HG03432 (cell line): ENCODE measurements around the gene OGFR.
"Not testable (repeated sequence)": the region's sequence is repeated elsewhere in the genome, so short reads cannot be mapped to it uniquely, and the experiment has no call there.

ENCODE experiments used
- ATAC-seq: cut with Tn5 transposase; IDR thresholded peaks from one replicate; pipeline ENCODE4 v1.9.1; 2021; ENCODE audit warnings: mild to moderate bottlenecking, moderate library complexity; ENCODE audit not compliant: unreplicated experiment

Gene OGFR

DNA sequence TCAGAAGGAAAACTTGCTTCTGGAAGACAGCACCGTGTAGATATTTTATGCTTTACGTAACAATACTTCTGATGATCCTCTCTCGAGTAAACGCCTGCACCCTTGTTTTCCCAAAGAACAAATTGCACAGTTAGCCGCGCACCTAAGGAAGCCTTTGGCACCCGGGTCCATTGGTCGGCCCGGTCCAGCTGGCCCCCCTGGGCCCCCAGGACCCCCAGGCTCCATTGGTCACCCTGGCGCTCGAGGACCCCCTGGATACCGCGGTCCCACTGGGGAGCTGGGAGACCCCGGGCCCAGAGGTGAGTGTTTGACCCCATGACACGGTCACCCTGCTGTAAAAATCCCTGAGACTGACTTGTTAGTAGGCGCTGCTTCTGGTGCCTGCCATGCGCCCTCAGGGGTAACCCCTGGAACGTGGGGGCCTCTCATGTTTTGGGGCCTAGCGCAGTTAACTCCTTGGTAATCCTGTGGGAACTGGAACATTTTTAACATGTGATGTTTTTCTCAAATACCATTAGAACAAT is 32.4 kb downstream of the OGFR start:
- no peak for ATAC-seq

DNA sequence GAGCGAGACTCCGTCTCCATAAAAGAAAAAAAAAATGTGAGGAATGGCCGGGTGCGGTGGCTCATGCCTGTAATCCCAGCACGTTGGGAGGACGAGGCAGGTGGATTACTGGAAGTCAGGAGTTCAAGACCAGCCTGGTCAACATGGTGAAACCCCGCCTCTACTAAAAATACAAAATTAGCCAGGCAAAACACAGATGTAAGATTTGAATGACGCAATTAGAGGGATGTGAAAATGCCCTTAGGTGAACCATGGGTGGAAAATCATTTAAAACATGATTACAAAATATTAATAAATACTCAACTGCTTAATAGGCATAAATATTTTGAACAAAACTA is 33.1 kb downstream of the OGFR start:
- no peak for ATAC-seq

DNA sequence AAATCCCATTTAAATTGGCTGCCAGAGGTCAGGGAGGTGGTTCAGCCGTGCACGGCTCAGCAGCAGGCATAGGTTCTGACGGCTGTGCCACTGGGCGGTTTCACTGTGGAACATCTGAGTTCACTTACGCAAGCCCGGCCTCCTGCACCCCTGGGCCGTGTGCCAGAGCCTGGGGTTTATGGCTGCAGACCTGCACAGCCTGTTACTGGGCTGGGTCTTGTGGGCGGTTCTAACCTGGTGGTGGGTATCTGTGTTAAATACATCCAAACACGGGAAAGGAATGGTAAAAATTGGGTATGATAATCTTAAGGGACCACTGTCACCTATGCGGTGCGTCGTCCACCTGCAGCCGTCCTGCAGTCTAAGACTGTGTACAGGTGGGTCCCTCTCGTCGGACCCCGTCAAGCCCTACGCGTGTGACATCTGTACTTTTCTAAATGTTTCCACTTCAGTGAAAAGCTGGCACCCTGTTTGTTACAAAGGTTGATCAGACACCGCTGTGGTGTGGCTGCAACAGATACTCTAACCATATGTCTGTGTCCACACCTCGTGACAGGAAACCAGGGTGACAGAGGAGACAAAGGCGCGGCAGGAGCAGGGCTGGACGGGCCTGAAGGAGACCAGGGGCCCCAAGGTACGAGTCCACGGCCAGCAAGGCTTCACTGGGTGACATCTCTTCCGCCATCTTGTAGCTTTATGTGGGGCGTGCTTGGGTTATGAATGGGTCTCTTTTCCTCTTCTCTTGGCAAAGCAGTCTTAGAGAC is 33.7 kb downstream of the OGFR start:
- ATAC-seq = peak; percentile 74

DNA sequence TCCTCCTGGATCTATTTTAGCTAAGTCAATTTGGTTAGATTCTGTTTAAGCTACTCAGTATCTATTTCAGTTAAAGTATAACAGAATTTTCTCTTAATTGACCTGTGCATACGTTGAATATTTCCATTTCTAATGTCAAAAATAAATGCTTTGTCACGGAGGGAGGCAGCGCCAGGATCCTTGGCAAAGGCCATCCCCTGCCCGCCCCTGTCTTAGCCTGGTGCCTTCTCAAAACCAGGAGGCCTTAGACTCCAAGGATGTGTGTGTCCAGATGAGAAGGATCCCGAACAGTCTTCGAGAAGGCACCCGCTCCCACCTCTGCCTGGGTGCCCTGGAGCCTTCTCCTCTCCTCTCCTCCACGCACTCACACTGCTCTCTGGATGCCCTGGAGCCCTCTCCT is 34.6 kb downstream of the OGFR start:
- ATAC-seq = no peak

DNA sequence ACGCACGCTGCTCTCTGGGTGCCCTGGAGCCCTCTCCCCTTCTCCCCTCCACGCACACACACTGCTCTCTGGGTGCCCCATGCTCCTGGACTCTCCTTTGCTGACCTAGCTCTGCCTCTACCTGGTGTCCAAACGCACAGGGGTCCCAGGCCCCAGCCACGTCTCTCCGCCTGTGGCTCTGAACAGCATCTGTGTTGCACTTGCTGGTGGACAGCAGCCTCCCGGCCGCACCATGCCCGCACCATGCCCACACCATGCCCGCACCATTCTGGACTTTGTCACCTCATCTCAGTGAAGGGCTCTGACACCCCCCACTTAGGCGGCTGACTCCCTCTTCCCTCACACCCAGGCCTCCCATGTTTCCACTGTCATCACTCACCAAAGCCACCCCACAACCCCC is 35.2 kb downstream of the OGFR start:
- no peak for ATAC-seq

DNA sequence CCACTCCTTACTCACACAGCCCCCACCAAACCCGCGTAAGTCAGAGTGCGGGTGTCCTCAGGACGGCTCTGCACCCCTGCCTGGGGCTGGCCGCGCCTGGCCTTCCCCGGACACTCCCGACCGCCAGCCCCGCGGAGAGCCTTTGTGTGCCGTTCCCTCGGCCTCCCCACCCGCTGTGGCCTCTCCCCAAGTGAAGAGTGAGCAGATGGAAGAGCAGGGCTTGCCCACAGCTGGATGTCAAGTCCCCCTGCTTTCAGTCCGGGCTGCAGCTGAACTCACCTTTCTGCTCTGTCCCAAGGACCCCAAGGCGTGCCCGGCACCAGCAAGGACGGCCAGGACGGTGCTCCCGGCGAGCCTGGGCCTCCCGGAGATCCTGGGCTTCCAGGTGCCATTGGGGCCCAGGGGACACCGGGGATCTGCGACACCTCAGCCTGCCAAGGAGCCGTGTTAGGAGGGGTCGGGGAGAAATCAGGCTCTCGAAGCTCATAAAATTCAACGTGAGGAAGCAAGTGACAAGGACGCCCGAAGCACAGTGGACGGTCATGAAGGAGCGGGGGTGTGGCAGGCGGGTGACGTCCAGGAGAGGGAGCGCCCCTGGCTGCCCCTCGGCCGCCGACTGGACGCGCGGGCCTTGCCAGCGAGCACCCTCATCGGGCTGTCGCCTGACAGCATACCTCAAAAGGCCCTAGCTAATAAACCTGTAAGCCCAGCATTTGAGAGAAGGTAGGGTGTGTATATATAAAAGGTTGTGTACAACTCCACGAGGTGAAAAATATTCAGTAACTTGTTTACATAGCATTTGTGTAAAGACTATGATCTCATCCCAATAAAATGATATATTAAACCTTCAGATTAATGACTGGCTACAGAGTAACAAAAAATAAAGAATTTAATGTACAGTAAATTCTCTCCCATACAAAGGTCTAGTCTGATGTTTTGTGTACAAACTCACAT is 35.9 kb downstream of the OGFR start:
- ATAC-seq = no peak

DNA sequence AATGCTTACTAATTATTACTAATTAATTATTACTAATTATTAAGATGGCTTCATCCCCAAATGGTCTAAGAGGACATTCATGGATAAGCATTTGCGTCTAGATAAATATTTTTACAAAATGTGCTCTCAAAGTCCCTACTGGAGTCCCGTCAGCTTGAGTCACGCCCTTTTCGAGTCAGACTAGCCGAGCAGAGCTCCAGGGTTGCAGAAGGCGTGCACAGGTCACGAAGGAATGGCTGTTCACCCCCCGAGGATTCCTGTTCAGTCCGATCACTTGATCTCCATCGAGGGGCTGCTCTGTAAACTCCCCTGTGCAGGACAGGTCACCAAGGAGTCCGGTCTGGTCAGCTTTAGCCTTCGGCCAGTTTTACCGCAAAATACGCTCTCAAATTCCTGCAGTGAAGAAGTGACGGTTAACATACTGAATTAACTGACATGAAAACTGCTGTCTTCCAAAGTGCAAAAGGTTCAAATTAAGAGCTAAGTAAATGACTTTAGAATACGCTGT is 37.1 kb downstream of the OGFR start:
- no peak for ATAC-seq

DNA sequence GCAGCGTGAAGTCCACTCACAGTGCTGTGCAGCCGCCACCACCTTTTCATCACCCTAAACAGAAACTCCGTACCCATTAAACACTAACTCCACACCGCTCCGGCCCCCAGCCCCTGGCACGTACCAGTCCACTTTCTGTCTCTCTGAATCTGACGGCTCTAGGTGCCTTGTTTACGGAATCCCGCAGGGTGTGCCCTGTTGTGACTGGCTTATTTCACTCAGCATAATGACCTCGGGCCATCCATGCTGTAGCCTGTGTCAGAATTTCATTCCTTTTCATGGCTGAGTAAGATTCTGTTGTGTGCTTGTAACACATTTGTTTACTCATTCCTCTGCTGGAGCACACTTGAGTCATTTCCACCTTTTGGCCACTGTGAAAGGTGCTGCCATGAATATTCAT is 39.0 kb downstream of the OGFR start:
- ATAC-seq = no peak

DNA sequence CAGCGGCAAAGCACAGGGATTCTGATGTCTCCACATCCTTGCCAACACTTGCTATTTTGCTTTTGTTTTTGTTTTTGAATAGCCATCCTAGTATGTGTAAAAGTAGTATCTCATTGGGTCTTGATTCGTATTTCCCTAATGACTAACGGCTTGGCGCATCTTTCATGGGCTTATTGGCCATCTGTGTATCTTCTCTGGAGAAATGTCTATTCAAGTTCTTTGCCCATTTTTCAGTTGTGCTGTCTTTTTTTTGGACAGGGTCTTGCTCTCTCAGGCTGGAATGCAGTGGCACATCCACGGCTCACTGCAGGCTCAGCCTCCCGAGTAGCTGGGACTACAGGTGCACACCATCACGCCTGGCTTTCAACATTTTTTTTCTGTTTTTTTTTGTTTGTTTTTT is 39.5 kb downstream of the OGFR start:
- ATAC-seq = no peak

DNA sequence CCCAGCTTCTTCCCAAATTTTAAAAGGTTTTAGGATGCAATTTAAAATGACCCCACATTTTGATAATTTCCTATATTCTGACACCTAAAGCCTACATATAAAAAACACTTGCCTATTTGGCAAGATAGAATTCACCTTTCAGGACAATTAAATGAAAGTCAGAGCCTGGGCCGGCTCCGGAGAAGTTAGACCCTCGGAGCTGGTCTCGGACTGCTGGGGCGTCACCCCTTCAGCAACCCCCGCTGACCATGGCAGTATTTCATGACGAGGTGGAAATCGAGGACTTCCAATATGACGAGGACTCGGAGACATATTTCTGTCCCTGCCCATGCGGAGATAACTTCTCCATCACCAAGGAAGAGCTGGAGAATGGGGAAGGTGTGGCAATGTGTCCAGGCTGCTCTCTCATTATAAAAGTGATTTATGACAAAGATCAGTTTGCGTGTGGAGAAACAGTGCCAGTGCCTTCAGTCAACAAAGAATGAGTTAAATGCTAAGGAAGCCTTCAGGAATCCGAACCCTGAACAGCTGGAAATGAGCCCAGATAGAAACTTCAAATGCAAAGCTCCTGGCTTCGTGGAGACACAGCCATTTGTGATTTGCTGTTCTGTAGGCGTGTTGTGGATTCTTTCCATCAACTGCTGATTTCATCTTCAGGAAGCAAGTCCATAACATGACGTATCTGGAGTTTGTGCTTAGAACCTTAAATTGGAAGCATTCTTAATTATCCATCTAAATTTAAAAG is 41.0 kb downstream of the OGFR start:
- no peak for ATAC-seq

DNA sequence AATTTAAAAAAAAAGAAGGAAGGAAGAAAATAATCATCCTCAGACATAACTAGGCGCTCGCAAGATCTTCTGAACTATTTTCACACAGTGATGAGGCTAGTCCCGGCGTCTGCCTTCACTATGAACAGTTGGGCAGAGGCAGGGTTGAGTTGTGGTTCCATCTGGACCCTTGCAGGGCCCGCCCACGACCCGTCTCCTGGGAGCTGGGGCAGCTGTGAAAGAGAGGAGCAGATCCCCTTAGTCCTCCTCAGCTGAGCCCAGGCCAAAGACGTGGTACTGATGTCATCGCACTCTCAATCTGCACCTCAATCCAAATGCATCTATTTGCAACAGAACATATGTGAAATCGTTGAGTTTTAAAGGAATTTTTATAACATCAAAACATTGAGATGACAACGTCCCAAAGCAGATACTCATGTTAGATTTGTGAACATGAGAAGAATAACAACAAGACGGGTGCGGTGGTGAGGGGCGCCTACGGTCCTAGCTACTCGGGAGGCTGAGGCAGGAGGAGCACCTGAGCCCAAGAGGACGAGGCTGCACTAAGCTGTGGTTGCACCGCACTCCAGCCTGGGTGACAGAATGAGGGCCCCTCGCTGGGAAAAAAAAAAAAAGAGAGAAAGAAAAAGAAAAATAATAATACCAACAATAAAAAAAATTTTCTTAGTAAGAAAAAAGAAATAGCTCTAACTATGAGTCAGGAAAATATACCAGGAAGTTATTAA is 41.7 kb downstream of the OGFR start:
- no peak for ATAC-seq

DNA sequence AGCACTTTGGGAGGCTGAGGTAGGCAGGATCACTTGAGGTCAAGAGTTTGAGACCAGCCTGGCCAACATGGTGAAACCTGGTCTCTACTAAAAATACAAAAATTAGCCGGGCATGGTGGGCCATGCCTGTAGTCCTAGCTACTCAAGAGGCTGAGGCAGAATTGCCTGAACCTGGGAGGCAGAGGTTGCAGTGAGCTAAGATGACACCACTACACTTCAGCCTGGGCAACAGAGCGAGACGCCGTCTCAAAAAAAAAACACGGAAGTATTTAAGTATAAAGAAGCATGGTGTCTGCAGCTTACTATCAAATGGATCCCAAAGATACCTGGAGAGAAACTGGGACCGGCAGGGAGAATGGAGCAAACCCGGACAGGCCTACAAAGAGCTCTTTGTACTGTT is 44.3 kb downstream of the OGFR start:
- not testable (repeated sequence) for ATAC-seq

DNA sequence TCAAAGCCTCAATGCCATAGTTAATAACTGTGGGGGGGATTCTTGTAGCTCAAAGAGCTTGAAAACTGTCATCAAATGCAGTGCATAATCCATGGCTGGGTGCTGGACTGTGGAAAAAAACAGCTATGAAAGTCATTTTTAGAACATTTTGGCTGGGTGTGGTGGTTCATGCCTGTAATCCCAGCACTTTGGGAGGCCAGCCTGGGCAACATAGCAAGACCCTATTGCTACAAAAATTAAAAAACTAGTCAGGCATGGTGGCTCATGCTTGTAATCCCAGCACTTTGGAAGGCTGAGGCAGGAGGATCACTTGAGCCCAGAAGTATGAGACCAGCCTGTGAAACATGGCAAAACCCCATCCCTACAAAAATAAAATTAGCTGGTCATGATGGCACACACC is 44.8 kb downstream of the OGFR start:
- no peak for ATAC-seq

DNA sequence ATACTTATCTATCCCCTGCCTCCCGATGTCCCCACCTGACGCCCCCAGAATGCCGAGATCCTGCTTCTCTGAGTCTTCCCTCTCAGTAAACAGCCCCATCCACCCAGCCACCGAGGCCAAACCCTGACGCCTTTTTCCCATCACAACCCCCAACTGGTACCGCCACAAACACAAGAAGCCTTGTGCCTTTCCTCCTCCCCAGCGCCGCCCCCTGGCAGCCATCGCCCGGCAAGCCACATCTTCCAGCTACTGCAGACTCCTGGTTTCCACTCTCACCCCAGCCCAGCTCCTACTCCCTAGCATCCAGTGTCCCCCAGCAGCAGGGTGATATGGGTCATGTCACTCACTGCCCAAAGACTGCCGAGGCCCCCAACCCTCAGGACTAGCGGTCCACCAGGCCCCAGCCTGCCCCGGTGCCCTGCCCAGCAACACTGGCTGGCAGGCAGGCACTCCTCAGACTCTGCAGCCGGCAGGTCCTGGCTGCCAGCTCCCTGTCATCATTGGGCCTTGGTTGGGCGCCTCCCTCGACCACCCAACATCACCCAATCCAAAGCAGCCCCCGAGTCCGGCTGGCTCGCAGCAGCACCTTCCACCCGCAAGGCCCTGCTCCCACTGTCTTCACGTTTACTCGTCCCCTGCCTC is 45.8 kb downstream of the OGFR start:
- ATAC-seq = no peak

DNA sequence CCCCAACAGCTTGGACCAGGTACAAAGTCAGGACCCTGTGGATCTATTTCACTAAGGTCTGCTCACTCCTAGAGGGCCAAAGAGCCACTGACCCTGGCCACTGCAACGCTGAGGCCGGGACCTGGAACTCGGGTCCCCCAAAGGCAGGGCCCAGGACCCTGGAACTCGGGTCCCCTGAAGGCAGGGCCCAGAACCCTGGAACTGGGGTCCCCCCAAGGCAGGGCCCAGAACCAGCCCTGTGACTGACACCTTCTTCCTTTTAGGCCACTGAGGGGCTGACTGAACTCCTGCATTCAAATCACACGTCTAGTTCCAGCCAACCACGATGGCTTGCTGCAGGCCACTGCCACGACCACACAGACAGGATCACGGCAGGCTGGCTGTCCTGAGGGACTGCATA is 47.6 kb downstream of the OGFR start:
- no peak for ATAC-seq

DNA sequence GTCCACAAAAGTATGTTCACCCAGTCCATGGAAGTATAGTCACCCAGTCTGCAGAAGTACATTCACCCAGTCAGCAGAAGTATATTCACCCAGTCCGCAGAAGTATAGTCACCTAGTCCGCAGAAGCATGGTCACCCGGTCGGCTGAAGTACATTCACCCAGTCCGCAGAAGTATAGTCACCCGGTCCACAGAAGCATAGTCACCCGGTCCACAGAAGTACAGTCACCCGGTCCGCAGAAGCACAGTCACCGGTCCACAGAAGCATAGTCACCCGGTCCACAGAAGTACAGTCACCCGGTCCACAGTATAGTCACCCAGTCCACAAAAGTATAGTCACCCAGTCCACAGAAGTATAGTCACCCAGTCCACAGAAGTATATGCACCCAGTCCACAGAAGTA is 48.2 kb downstream of the OGFR start:
- ATAC-seq = no peak

DNA sequence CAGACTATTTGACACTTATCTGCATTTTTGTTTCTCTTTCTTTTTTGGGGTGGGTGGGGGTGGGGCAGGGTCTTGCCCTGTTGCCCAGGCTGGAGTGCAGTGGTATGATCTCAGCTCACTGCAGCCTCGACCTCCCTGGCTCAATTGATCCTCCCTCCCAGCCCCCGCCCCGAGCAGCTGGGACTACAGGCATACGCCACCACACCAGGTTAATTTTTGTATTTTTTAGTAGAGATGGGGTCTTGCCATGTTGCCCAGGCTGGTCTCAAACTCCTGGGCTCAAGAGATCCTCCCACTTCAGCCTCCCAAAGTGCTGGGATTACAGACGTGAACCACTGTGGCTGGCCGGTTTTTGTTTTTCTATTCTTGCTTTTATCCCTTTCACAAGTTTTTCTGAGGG is 48.7 kb downstream of the OGFR start:
- ATAC-seq = not testable (repeated sequence)

DNA sequence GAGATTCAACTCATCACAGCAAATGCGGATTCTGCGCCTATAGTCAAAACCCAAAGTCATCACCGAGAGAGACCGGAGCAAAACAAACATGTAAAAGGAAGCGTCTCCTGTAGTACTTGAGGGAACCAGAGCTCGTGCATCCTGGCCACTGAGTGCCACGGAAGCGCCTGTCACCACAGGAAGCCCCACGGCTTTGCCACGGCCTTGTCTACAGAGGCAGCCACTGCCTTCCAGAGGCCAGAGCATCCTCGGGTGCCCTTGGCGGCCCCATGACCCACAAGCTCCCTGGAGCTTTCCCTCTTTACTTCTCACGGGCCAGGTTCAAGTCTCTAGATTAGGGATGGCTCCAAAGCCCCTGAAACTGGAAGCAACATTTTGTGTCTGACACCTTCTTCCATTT is 49.5 kb downstream of the OGFR start:
- ATAC-seq = no peak

DNA sequence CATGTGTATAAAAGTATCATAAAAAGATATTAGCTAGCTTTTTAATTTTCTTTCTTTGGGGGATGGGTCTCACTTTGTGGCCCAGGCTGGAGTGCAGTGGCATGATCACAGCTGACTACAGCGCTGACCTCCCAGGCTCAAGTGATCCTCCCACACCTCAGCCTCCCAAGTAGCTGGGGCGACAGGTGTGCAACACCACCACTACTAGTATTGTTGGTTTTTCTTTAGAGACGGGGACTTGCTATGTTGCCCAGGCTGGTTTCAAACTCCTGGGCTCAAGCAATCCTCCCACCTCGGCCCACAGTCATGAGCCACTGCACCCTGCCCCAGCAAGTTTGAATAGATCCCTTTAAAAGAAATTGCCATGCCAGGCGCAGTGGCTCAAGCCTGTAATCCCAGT is 50.5 kb downstream of the OGFR start:
- no peak for ATAC-seq
